Measurements from ENCODE around the gene CCDC93. TPM values are rescaled to one million over a fixed set of nuclear protein-coding genes. Genes with fewer than 3 reads are reported as not detected.

CCDC93 gene, protein sequence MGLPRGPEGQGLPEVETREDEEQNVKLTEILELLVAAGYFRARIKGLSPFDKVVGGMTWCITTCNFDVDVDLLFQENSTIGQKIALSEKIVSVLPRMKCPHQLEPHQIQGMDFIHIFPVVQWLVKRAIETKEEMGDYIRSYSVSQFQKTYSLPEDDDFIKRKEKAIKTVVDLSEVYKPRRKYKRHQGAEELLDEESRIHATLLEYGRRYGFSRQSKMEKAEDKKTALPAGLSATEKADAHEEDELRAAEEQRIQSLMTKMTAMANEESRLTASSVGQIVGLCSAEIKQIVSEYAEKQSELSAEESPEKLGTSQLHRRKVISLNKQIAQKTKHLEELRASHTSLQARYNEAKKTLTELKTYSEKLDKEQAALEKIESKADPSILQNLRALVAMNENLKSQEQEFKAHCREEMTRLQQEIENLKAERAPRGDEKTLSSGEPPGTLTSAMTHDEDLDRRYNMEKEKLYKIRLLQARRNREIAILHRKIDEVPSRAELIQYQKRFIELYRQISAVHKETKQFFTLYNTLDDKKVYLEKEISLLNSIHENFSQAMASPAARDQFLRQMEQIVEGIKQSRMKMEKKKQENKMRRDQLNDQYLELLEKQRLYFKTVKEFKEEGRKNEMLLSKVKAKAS
- 32.0 and 36.1 TPM in 2 replicates for total RNA-seq

DNA sequence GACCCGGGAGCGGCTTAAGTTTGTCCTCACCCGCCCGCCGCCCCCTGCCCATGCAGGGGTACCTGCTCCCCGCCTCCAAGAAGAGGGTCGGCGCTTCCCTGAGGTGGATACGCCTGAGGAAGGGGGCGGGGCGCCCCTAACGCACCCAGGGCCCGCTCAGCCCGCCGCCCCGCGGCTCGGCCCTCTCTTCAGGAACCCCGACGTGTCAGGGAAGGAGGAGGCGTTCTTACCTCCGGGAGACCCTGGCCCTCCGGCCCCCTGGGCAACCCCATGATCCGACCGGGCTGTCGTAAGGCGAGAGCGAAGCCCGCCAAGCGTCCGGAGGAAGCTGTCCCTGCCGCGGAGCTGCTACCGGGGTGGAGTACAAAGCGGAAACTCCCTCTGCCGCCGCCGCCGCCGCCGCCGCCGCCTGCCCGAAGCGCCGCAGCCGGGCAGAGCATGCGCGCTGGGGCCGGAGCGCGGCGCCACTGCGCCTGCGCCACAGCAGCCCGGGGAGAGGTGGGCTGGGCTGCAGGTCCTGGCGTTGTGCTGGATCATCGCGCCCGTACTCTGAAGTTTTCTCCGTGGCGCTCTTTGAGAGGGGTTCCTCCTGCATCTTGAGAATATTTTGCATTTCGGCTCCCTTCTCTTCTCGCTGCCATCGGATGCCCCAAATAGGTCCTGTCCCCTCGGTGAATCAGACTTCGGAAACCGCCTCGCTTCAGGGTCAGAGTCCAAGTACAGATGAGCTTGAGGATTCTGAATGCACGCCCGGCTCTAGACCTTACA is at the start of gene CCDC93:
TSS of gene CCDC93 (minus strand) at position 347 of the 768 bp plus-strand sequence. CDS start at position 272, 75 bp downstream.

Small RNA genes lying within 50 kb of the gene (small RNA-seq; reads per million reads assigned to genes)
- gene RN7SL111P, result not detected

Other genes starting within 250 kb of the CCDC93 start
- 44.8 and 65.3 TPM in 2 replicates for gene DDX18, start 199.4 kb downstream of the CCDC93 start, total RNA-seq
- 30.1 and 35.7 TPM in 2 replicates for gene INSIG2, start 74.4 kb upstream of the CCDC93 start, total RNA-seq